ENCODE data around the gene AGXT2. TPM values are rescaled to one million over a fixed set of nuclear protein-coding genes. Genes with fewer than 3 reads are reported as not detected.

The AGXT2 gene
- total and polyA plus RNA-seq, 2 donors (not counting 1 experiment from before 2014, with no cell fraction given), result not detected

DNA sequence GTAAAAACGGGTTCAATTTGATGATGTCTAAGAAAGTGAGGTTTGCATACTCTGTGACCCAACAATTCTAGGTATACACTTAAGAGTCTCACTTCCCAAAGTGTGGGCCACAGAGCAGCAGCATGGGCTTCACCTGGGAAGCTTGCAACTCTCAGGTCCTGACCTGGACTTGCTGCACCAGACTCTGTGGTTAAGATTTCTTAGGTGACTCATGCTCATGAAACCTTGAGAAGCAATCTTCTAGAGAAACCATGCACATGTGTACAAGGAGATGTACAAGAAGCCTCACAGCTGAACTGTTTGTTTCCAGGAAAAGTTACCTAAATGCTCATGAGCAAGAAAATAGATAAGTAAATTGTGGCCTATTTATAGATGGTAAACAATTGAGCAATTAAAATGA, 88.4 kb downstream of the AGXT2 start:
- Histone ChIP-seq H2AFZ (ENCODE audit: low read length) (no peak overlapping the region), H3K27me3 (ENCODE audit: control insufficient read depth, insufficient read depth, low read length) (no peaks in the 10 kb centered on the region), H3K4me3 (replicated peaks in 1 of 4; ENCODE audit: control extremely low read depth in 1 of 4, insufficient read depth in 1 of 4, low read depth in 3 of 4, low read length in 4 of 4) (no peak overlapping the region), H3K4me1 (ENCODE audit: control insufficient read depth, extremely low read depth, insufficient read depth, low read length) (no peaks in the 10 kb centered on the region), H3K36me3 (ENCODE audit: control insufficient read depth, insufficient read depth, low read length) (peaks cover 2% of the 10 kb centered on the region), H3K27ac (ENCODE audit: insufficient read depth, low read length) (no peak overlapping the region), H3K9me3 (ENCODE audit: control insufficient read depth, insufficient read depth, low read depth, low read length) (no peaks in the 10 kb centered on the region), H3K4me2 (ENCODE audit: extremely low read depth, insufficient read depth, low read length) (no peak overlapping the region), H3K79me2 (ENCODE audit: control insufficient read depth, insufficient read depth, low read length) (no peaks in the 10 kb centered on the region), H4K20me1 (ENCODE audit: control insufficient read depth, extremely low read depth, insufficient read depth, low read length) (no peaks in the 10 kb centered on the region), H3K9ac (ENCODE audit: insufficient read depth, low read length) (no peak overlapping the region)
- TF ChIP-seq EZH2 (IDR thresholded peaks at IDR 0.05; ENCODE audit: low read length, missing control alignments) (no peak), CTCF (conservative IDR thresholded peaks at IDR 0.05 in 1 of 2, IDR thresholded peaks at IDR 0.05 in 1 of 2; ENCODE audit: low read depth in 1 of 2, low read length in 2 of 2) (no peak)
- DNase-seq (ENCODE audit: low read depth in 2 of 2), result peak; percentile 50 to 80

DNA sequence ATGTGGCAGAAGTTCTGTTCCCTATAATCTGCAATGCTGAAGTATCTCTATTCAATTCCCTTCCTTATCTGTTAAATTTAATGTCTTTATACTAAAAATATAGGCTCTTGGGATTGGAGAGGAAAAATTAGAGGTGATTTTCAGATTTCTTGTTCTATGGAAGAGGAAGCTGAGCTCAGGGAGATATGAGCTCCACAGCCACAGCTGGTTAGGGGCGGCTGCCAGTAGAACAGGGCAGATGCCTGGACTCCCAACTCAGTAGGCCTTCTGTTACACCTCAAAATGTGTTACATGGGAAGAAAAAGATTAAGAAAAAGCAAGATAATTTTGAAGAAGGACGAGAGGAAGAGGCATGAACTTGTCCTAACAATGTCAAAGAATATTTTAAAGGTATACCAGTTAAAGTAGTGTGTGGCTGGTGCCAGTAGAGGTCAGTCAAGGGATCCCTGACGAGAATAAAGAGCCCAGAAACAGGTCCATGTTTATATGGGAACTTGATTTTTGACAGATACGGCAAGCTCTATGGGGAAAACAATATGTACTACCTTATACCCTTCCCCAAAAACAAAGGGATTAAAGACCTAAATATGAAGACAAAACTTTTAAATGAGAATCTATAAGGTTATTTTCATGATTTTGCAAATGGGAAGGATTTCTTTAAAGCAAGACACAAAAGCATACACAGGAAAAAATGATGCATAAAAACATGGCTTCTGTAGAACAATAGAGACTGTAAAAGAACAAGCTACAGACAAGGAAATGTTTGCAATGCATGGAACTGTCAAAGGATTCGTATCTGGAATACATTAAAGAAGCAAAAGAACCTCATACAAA, 89.7 kb downstream of the AGXT2 start:
- TF ChIP-seq EZH2 (IDR thresholded peaks at IDR 0.05; ENCODE audit: low read length, missing control alignments) (no peak), CTCF (conservative IDR thresholded peaks at IDR 0.05 in 1 of 2, IDR thresholded peaks at IDR 0.05 in 1 of 2; ENCODE audit: low read depth in 1 of 2, low read length in 2 of 2) (peak; percentile 51 to 73)
- no peak overlapping the region for H3K9ac ChIP-seq (ENCODE audit: insufficient read depth, low read length)
- peaks cover 2% of the 10 kb centered on the region for H3K36me3 ChIP-seq (ENCODE audit: control insufficient read depth, insufficient read depth, low read length)
- no peak overlapping the region for H3K27ac ChIP-seq (ENCODE audit: insufficient read depth, low read length)
- peak; percentile 11 to 47 for DNase-seq (ENCODE audit: low read depth in 2 of 2)
- no peak overlapping the region for H3K4me3 ChIP-seq (replicated peaks in 1 of 4; ENCODE audit: control extremely low read depth in 1 of 4, insufficient read depth in 1 of 4, low read depth in 3 of 4, low read length in 4 of 4)
- no peak overlapping the region for H2AFZ ChIP-seq (ENCODE audit: low read length)
- H3K79me2 ChIP-seq (ENCODE audit: control insufficient read depth, insufficient read depth, low read length), result no peaks in the 10 kb centered on the region
- no peaks in the 10 kb centered on the region for H3K27me3 ChIP-seq (ENCODE audit: control insufficient read depth, insufficient read depth, low read length)
- no peaks in the 10 kb centered on the region for H4K20me1 ChIP-seq (ENCODE audit: control insufficient read depth, extremely low read depth, insufficient read depth, low read length)
- H3K4me2 ChIP-seq (ENCODE audit: extremely low read depth, insufficient read depth, low read length), result no peak overlapping the region
- H3K9me3 ChIP-seq (ENCODE audit: control insufficient read depth, insufficient read depth, low read depth, low read length), result no peaks in the 10 kb centered on the region
- H3K4me1 ChIP-seq (ENCODE audit: control insufficient read depth, extremely low read depth, insufficient read depth, low read length), result no peaks in the 10 kb centered on the region

DNA sequence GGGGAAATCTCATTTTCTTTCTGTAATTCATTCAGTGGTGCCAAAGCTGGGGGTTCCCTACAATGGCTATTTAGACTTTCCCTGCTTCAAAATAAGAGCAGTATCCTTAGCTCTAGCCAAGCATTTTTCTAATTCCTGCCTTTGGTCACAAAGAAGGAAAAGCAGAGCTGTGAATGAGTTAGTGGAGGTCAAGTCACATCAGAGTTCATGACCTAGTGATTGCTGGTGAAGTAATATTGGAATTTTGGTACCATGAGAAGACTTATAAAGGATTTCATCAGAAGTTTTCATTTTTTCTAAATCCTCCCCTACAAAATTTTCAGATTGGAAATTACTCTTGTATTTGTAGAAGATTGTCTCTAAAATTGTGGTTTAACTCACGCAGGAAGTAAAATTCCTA, 90.4 kb downstream of the AGXT2 start:
- Histone ChIP-seq H3K9ac (ENCODE audit: insufficient read depth, low read length) (no peak overlapping the region), H3K27ac (ENCODE audit: insufficient read depth, low read length) (no peak overlapping the region), H3K36me3 (ENCODE audit: control insufficient read depth, insufficient read depth, low read length) (peaks cover 2% of the 10 kb centered on the region), H3K79me2 (ENCODE audit: control insufficient read depth, insufficient read depth, low read length) (no peaks in the 10 kb centered on the region), H3K4me2 (ENCODE audit: extremely low read depth, insufficient read depth, low read length) (no peak overlapping the region), H4K20me1 (ENCODE audit: control insufficient read depth, extremely low read depth, insufficient read depth, low read length) (no peaks in the 10 kb centered on the region), H2AFZ (ENCODE audit: low read length) (no peak overlapping the region), H3K27me3 (ENCODE audit: control insufficient read depth, insufficient read depth, low read length) (no peaks in the 10 kb centered on the region), H3K4me3 (replicated peaks in 1 of 4; ENCODE audit: control extremely low read depth in 1 of 4, insufficient read depth in 1 of 4, low read depth in 3 of 4, low read length in 4 of 4) (no peak overlapping the region), H3K4me1 (ENCODE audit: control insufficient read depth, extremely low read depth, insufficient read depth, low read length) (no peaks in the 10 kb centered on the region), H3K9me3 (ENCODE audit: control insufficient read depth, insufficient read depth, low read depth, low read length) (no peaks in the 10 kb centered on the region)
- TF ChIP-seq CTCF (conservative IDR thresholded peaks at IDR 0.05 in 1 of 2, IDR thresholded peaks at IDR 0.05 in 1 of 2; ENCODE audit: low read depth in 1 of 2, low read length in 2 of 2) (no peak), EZH2 (IDR thresholded peaks at IDR 0.05; ENCODE audit: low read length, missing control alignments) (no peak)
- DNase-seq (ENCODE audit: low read depth in 2 of 2), result peak in 1 of 2 donors; percentile 12

Other genes starting within 250 kb of the AGXT2 start
- gene TTC23L, start 208.8 kb downstream of the AGXT2 start, total RNA-seq, result 0.26 and 0.33 TPM in 2 replicates
- 0.19 and 0.24 TPM in 2 replicates for gene TTC23L, start 208.8 kb downstream of the AGXT2 start, polyA plus RNA-seq
- gene RAD1, start 132.4 kb downstream of the AGXT2 start, total RNA-seq, result 69.6 and 123 TPM in 2 replicates
- gene RAD1, start 132.4 kb downstream of the AGXT2 start, polyA plus RNA-seq, result 40.4 and 46.9 TPM in 2 replicates
- gene BRIX1, start 132.2 kb downstream of the AGXT2 start, total RNA-seq, result 40.8 and 46.9 TPM in 2 replicates
- 42.3 and 84.2 TPM in 2 replicates for gene BRIX1, start 132.2 kb downstream of the AGXT2 start, polyA plus RNA-seq
- gene DNAJC21, start 118.4 kb downstream of the AGXT2 start, total RNA-seq, result 49.8 and 64.4 TPM in 2 replicates
- gene DNAJC21, start 118.4 kb downstream of the AGXT2 start, polyA plus RNA-seq, result 56.6 and 60.4 TPM in 2 replicates
- 0.33 TPM in 1 of 2 replicates, not detected in the other for gene PRLR, start 182.5 kb upstream of the AGXT2 start, total RNA-seq
- gene PRLR, start 182.5 kb upstream of the AGXT2 start, polyA plus RNA-seq, result 0.41 and 0.45 TPM in 2 replicates

Data from fibroblast of lung (primary cell).